H9 (cell line): Measurements from ENCODE around the gene CEP131. TPM values are rescaled to one million over a fixed set of nuclear protein-coding genes. Genes with fewer than 3 reads are reported as not detected.

Experiments
- DNase-seq: peaks from one replicate; pipeline ENCODE4 v3.0.0-alpha.2; 2017
- H2AFZ ChIP-seq: one replicate; pipeline ENCODE4 v1.6.1; 2013; ENCODE audit warnings: mild to moderate bottlenecking, low read length, control low read depth, moderate library complexity
- H2AK5ac ChIP-seq: 2 replicates; pipeline ENCODE4 v1.6.1; 2013; ENCODE audit warnings: low read length, control low read depth, mixed read lengths; ENCODE audit not compliant: insufficient read length
- H2BK120ac ChIP-seq: one replicate; pipeline ENCODE4 v1.6.1; 2013; ENCODE audit warnings: low read depth, mild to moderate bottlenecking, low read length, control low read depth, inconsistent platforms; ENCODE audit not compliant: poor library complexity, severe bottlenecking
- H2BK12ac ChIP-seq: 2 replicates; pipeline ENCODE4 v1.6.1; 2013; ENCODE audit warnings: low read length, control low read depth, mixed read lengths, low read depth; ENCODE audit not compliant: insufficient read length
- H2BK15ac ChIP-seq: 2 replicates; pipeline ENCODE4 v1.6.1; 2013; ENCODE audit warnings: low read depth, low read length, control low read depth
- H2BK20ac ChIP-seq: one replicate; pipeline ENCODE4 v1.6.1; 2013; ENCODE audit warnings: low read depth, mild to moderate bottlenecking, low read length, control low read depth, inconsistent platforms; ENCODE audit not compliant: poor library complexity, severe bottlenecking
- H2BK5ac ChIP-seq: 2 replicates; pipeline ENCODE4 v1.6.1; 2013; ENCODE audit warnings: low read length, control low read depth, mixed read lengths; ENCODE audit not compliant: insufficient read length
- H3K14ac ChIP-seq: 2 replicates; pipeline ENCODE4 v1.6.1; 2013; ENCODE audit warnings: low read length, control low read depth; ENCODE audit not compliant: insufficient read depth
- H3K18ac ChIP-seq: 2 replicates; pipeline ENCODE4 v1.6.1; 2013; ENCODE audit warnings: low read depth, mild to moderate bottlenecking, mixed read lengths, low read length, control low read depth; ENCODE audit not compliant: insufficient read length
- H3K23ac ChIP-seq: 2 replicates; pipeline ENCODE4 v1.6.1; 2013; ENCODE audit warnings: low read length, control low read depth, mixed read lengths, low read depth; ENCODE audit not compliant: insufficient read length
- H3K23me2 ChIP-seq: 2 replicates; pipeline ENCODE4 v1.6.1; 2013; ENCODE audit warnings: low read depth, mild to moderate bottlenecking, mixed read lengths, low read length, control low read depth; ENCODE audit not compliant: insufficient read length, poor library complexity, severe bottlenecking
- H3K27ac ChIP-seq: 2 replicates; pipeline ENCODE4 v1.5.1; 2013; ENCODE audit warnings: low read length, control low read depth, mixed read lengths, low read depth; ENCODE audit not compliant: insufficient read length
- H3K27me3 ChIP-seq: 2 replicates; pipeline ENCODE4 v1.6.1; 2013; ENCODE audit warnings: low read length, control low read depth, inconsistent platforms; ENCODE audit not compliant: insufficient read depth
- H3K4ac ChIP-seq: 2 replicates; pipeline ENCODE4 v1.6.1; 2013; ENCODE audit warnings: low read depth, mild to moderate bottlenecking, control low read depth, inconsistent platforms, low read length, moderate library complexity
- H3K4me1 ChIP-seq: 2 replicates; pipeline ENCODE4 v1.6.1; 2013; ENCODE audit warnings: low read length, control low read depth, inconsistent platforms; ENCODE audit not compliant: insufficient read depth
- H3K4me2 ChIP-seq: 2 replicates; pipeline ENCODE4 v1.6.1; 2013; ENCODE audit warnings: low read length, control low read depth, mixed read lengths; ENCODE audit not compliant: insufficient read length, insufficient read depth
- H3K56ac ChIP-seq: 2 replicates; pipeline ENCODE4 v1.6.1; 2013; ENCODE audit warnings: low read depth, mild to moderate bottlenecking, mixed read lengths, low read length, control low read depth; ENCODE audit not compliant: insufficient read length
- H3K79me1 ChIP-seq: 2 replicates; pipeline ENCODE4 v1.6.1; 2013; ENCODE audit warnings: low read depth, mild to moderate bottlenecking, moderate library complexity, low read length, control low read depth, inconsistent platforms; ENCODE audit not compliant: insufficient read depth, poor library complexity, severe bottlenecking
- H3K79me2 ChIP-seq: 2 replicates; pipeline ENCODE4 v1.6.1; 2013; ENCODE audit warnings: low read length, control low read depth, inconsistent platforms; ENCODE audit not compliant: insufficient read depth
- H3K9ac ChIP-seq: 2 replicates; pipeline ENCODE4 v1.6.1; 2013; ENCODE audit warnings: low read length, control low read depth, mixed read lengths; ENCODE audit not compliant: insufficient read length; ENCODE audit errors: extremely low read depth
- H3K9me3 ChIP-seq: one replicate; pipeline ENCODE4 v1.6.1; 2013; ENCODE audit warnings: low read depth, low read length, inconsistent platforms; ENCODE audit not compliant: control insufficient read depth
- H3T11ph ChIP-seq: one replicate; pipeline ENCODE4 v1.6.1; 2013; ENCODE audit warnings: mild to moderate bottlenecking, low read length, control low read depth, inconsistent platforms
- H4K20me1 ChIP-seq: one replicate; pipeline ENCODE4 v1.6.1; 2013; ENCODE audit not compliant: control insufficient read depth, insufficient read length, insufficient read depth
- H4K5ac ChIP-seq: 2 replicates; pipeline ENCODE4 v1.6.1; 2013; ENCODE audit warnings: low read depth, mild to moderate bottlenecking, mixed read lengths, low read length, control low read depth; ENCODE audit not compliant: insufficient read length
- H4K8ac ChIP-seq: replicated peaks from 2 replicates; pipeline ENCODE4 v1.6.1; 2013; ENCODE audit warnings: low read length, control low read depth, mixed read lengths, low read depth; ENCODE audit not compliant: insufficient read length
- H4K91ac ChIP-seq: 2 replicates; pipeline ENCODE4 v1.6.1; 2013; ENCODE audit warnings: low read depth, mild to moderate bottlenecking, moderate library complexity, mixed read lengths, low read length, control low read depth; ENCODE audit not compliant: insufficient read length
- H3K27ac Mint-ChIP-seq, 3 experiments: 2 replicates in 2 of 3; 3 replicates in 1 of 3; pipeline ENCODE4 v1.8.0; 2020 to 2021; ENCODE audit warnings: mixed read lengths in 3 of 3, mild to moderate bottlenecking in 1 of 3, moderate library complexity in 1 of 3
- H3K27me3 Mint-ChIP-seq: 2 replicates; pipeline ENCODE4 v1.8.0; 2021; ENCODE audit warnings: low read depth, mild to moderate bottlenecking, moderate library complexity, mixed read lengths
- H3K36me3 Mint-ChIP-seq, 3 experiments: 2 replicates in 2 of 3; 3 replicates in 1 of 3; pipeline ENCODE4 v1.8.0; 2020 to 2021; ENCODE audit warnings: low read depth in 3 of 3, mixed read lengths in 3 of 3; ENCODE audit not compliant: insufficient read depth in 1 of 3
- H3K4me1 Mint-ChIP-seq, 2 experiments: 2 replicates each; pipeline ENCODE4 v1.8.0; 2020; ENCODE audit warnings: mixed read lengths in 2 of 2
- H3K4me3 Mint-ChIP-seq, 2 experiments: 2 replicates in 1 of 2; 3 replicates in 1 of 2; pipeline ENCODE4 v1.8.0; 2020 to 2021; ENCODE audit warnings: mild to moderate bottlenecking in 2 of 2, mixed read lengths in 2 of 2, moderate library complexity in 1 of 2
- H3K9me3 Mint-ChIP-seq, 2 experiments: 2 replicates in 1 of 2; 3 replicates in 1 of 2; pipeline ENCODE4 v1.8.0; 2020; ENCODE audit warnings: mild to moderate bottlenecking in 2 of 2, mixed read lengths in 2 of 2, moderate library complexity in 1 of 2
- WGBS: extraction: QIAGEN DNeasy Blood & Tissue Kit; methylation state at CpG from one replicate; pipeline ENCODE4 v1.1.7; 2013; ENCODE audit warnings: missing lambda C conversion rate, low lambda C conversion rate, mixed read lengths; ENCODE audit not compliant: insufficient read length; ENCODE audit errors: extremely low coverage; 5-methylcytosine and 5-hydroxymethylcytosine counted together
- total RNA-seq: library from RNA; stranded (reverse); gene quantifications from 2 replicates; pipeline ENCODE4 v1.2.1, GENCODE V29; 2021
- TF ChIP-seq, protein P1 (sequence below): fragments of 200-600 bp; sonication (generic); conservative IDR thresholded peaks from 3 replicates; pipeline ENCODE4 v1.8.0; 2021; ENCODE audit warnings: antibody characterized with exemption, mild to moderate bottlenecking

Gene CEP131
- total RNA-seq, 1 experiment from 2014 or later, result 16.3 TPM

DNA sequence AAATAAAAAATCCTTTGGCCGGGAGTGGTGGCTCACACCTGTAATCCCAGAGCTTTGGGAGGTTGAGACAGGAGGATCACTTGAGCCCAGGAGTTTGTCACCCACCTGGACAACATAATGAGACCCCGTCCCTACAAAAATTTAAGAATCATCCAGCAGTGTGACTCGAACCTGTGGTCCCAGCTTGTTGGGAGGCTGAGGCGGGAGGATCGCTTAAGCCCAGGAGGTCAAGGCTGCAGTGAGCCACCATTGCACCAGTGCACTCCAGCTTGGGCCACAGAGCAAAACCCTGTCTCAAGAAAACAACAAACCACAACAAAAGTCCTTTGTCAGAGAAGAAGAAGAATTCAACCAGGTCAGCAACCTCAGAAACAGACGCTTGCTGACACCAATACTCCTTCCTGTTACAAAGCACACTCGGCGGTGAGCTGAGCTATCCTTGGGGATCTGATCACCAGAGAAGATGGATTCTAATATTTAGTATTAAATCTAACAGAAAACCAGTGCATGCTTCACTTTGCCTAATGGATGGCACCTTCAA, 70.4 kb downstream of the CEP131 start:
- Histone ChIP-seq H4K20me1 (no peaks in the 10 kb centered on the region), H2AK5ac (no peak overlapping the region), H3K79me1 (no peaks in the 10 kb centered on the region), H3K14ac (no peak overlapping the region), H3K9me3 (no peaks in the 10 kb centered on the region), H3K4me2 (no peak overlapping the region), H2BK12ac (no peak overlapping the region), H2BK15ac (no peak overlapping the region), H3K27me3 (no peaks in the 10 kb centered on the region), H3K23ac (no peak overlapping the region), H3T11ph (no peak overlapping the region), H2BK120ac (no peak overlapping the region), H3K27ac (no peak overlapping the region), H3K79me2 (no peaks in the 10 kb centered on the region), H3K9ac (no peak overlapping the region), H3K18ac (no peak overlapping the region), H2BK20ac (no peak overlapping the region), H2AFZ (no peak overlapping the region), H4K8ac (no peak overlapping the region), H3K56ac (no peak overlapping the region), H4K91ac (no peak overlapping the region), H3K23me2 (no peaks in the 10 kb centered on the region), H3K4me1 (no peaks in the 10 kb centered on the region), H4K5ac (no peak overlapping the region), H3K4ac (no peak overlapping the region), H2BK5ac (no peak overlapping the region)
- Mint-ChIP-seq H3K36me3 (no peaks in the 10 kb centered on the region), H3K27me3 (peaks cover 2% of the 10 kb centered on the region; the same call in 1 of the 2 replicates), H3K4me3 (no peak overlapping the region), H3K27ac (no peak overlapping the region), H3K4me1 (no peaks in the 10 kb centered on the region), H3K9me3 (no peaks in the 10 kb centered on the region)
- TF ChIP-seq, protein P1, sequence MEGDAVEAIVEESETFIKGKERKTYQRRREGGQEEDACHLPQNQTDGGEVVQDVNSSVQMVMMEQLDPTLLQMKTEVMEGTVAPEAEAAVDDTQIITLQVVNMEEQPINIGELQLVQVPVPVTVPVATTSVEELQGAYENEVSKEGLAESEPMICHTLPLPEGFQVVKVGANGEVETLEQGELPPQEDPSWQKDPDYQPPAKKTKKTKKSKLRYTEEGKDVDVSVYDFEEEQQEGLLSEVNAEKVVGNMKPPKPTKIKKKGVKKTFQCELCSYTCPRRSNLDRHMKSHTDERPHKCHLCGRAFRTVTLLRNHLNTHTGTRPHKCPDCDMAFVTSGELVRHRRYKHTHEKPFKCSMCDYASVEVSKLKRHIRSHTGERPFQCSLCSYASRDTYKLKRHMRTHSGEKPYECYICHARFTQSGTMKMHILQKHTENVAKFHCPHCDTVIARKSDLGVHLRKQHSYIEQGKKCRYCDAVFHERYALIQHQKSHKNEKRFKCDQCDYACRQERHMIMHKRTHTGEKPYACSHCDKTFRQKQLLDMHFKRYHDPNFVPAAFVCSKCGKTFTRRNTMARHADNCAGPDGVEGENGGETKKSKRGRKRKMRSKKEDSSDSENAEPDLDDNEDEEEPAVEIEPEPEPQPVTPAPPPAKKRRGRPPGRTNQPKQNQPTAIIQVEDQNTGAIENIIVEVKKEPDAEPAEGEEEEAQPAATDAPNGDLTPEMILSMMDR, result no peak
- DNase-seq, result no peak
- no CpG with 5 or more reads among the region's 8 CpGs for WGBS
